Neuronal stem cell (in vitro differentiated cells): Measurements from ENCODE around the gene LPCAT1.
"Not testable (repeated sequence)": the region's sequence is repeated elsewhere in the genome, so short reads cannot be mapped to it uniquely, and the experiment has no call there.

Source experiments
- DNase-seq: peaks from one replicate; pipeline ENCODE4 v3.0.0-alpha.2; 2013; ENCODE audit warnings: low spot score
- H2AFZ ChIP-seq: one replicate; pipeline ENCODE4 v1.6.1; 2013; ENCODE audit warnings: mild to moderate bottlenecking, low read length, inconsistent platforms
- H2AK5ac ChIP-seq: 2 replicates; pipeline ENCODE4 v1.6.1; 2013; ENCODE audit warnings: low read depth, mild to moderate bottlenecking, inconsistent platforms, low read length, moderate library complexity, mixed read lengths
- H2BK120ac ChIP-seq: 2 replicates; pipeline ENCODE4 v1.6.1; 2013; ENCODE audit warnings: low read depth, mild to moderate bottlenecking, inconsistent platforms, low read length, moderate library complexity, mixed read lengths
- H2BK12ac ChIP-seq: one replicate; pipeline ENCODE4 v1.6.1; 2013; ENCODE audit warnings: low read length, inconsistent platforms
- H2BK15ac ChIP-seq: 2 replicates; pipeline ENCODE4 v1.6.1; 2013; ENCODE audit warnings: mild to moderate bottlenecking, low read length, inconsistent platforms, mixed read lengths
- H2BK5ac ChIP-seq: one replicate; pipeline ENCODE4 v1.6.1; 2013; ENCODE audit warnings: inconsistent platforms, mild to moderate bottlenecking, low read length, moderate library complexity
- H3K14ac ChIP-seq: one replicate; pipeline ENCODE4 v1.6.1; 2013; ENCODE audit warnings: low read length, inconsistent platforms
- H3K18ac ChIP-seq: 2 replicates; pipeline ENCODE4 v1.6.1; 2013; ENCODE audit warnings: low read length, inconsistent platforms
- H3K23ac ChIP-seq: 2 replicates; pipeline ENCODE4 v1.6.1; 2013; ENCODE audit warnings: low read depth, mild to moderate bottlenecking, mixed read lengths, low read length, inconsistent platforms; ENCODE audit not compliant: poor library complexity
- H3K27ac ChIP-seq: replicated peaks from 3 replicates; pipeline ENCODE4 v1.5.1; 2013; ENCODE audit warnings: low read length, inconsistent platforms
- H3K27me3 ChIP-seq, 3 experiments: 2 replicates each; pipeline ENCODE4 v1.6.1; 2013; ENCODE audit warnings: low read length in 3 of 3, mild to moderate bottlenecking in 2 of 3, inconsistent platforms in 1 of 3, low read depth in 1 of 3, mixed read lengths in 1 of 3, moderate library complexity in 1 of 3; ENCODE audit not compliant: control insufficient read depth in 3 of 3, insufficient read depth in 3 of 3
- H3K36me3 ChIP-seq, 2 donors: replicated peaks in 1 of 2; 2 replicates each; pipeline ENCODE4 v1.6.1; 2013; ENCODE audit warnings: low read length in 2 of 2; ENCODE audit not compliant: control insufficient read depth in 2 of 2, insufficient read depth in 2 of 2
- H3K4ac ChIP-seq: 2 replicates; pipeline ENCODE4 v1.6.1; 2013; ENCODE audit warnings: inconsistent platforms, mild to moderate bottlenecking, low read length, moderate library complexity
- H3K4me1 ChIP-seq, 2 donors: 1 replicate in 1 of 2; 2 replicates in 1 of 2; pipeline ENCODE4 v1.6.1; 2013; ENCODE audit warnings: low read length in 2 of 2, low read depth in 1 of 2; ENCODE audit not compliant: control insufficient read depth in 2 of 2, insufficient read depth in 1 of 2
- H3K4me2 ChIP-seq: one replicate; pipeline ENCODE4 v1.6.1; 2013; ENCODE audit warnings: mild to moderate bottlenecking, low read length, inconsistent platforms; ENCODE audit not compliant: insufficient read depth, poor library complexity, severe bottlenecking
- H3K4me3 ChIP-seq, 2 donors: 2 replicates each; pipeline ENCODE4 v1.5.1; 2013; ENCODE audit warnings: low read length in 2 of 2, mild to moderate bottlenecking in 2 of 2, inconsistent platforms in 1 of 2, moderate library complexity in 1 of 2
- H3K79me1 ChIP-seq: one replicate; pipeline ENCODE4 v1.6.1; 2013; ENCODE audit warnings: low read depth, mild to moderate bottlenecking, inconsistent platforms, low read length, moderate library complexity
- H3K9ac ChIP-seq: one replicate; pipeline ENCODE4 v1.6.1; 2013; ENCODE audit warnings: mild to moderate bottlenecking, low read depth, low read length, inconsistent platforms; ENCODE audit not compliant: poor library complexity
- H3K9me3 ChIP-seq, 2 donors: replicated peaks in 1 of 2; 2 replicates each; pipeline versions ENCODE3 to v1.6.1; 2013; ENCODE audit warnings: low read length in 2 of 2, mild to moderate bottlenecking in 2 of 2, inconsistent platforms in 1 of 2, low read depth in 1 of 2, mixed read lengths in 1 of 2, moderate library complexity in 1 of 2; ENCODE audit not compliant: control insufficient read depth in 2 of 2, insufficient read depth in 1 of 2
- H4K8ac ChIP-seq: one replicate; pipeline ENCODE4 v1.6.1; 2013; ENCODE audit warnings: low read depth, mild to moderate bottlenecking, inconsistent platforms, low read length, moderate library complexity
- H4K91ac ChIP-seq: one replicate; pipeline ENCODE4 v1.6.1; 2013; ENCODE audit warnings: low read length, low read depth, mild to moderate bottlenecking, inconsistent platforms; ENCODE audit not compliant: poor library complexity
- WGBS, 2 donors: extraction: QIAGEN DNeasy Blood & Tissue Kit; methylation state at CpG; one replicate each; pipeline ENCODE4 v1.1.7; 2013; ENCODE audit warnings: missing lambda C conversion rate in 2 of 2, mixed read lengths in 1 of 2; ENCODE audit not compliant: insufficient read length in 2 of 2, insufficient replicate concordance in 1 of 2; ENCODE audit errors: extremely low coverage in 2 of 2; 5-methylcytosine and 5-hydroxymethylcytosine counted together

Gene LPCAT1

DNA sequence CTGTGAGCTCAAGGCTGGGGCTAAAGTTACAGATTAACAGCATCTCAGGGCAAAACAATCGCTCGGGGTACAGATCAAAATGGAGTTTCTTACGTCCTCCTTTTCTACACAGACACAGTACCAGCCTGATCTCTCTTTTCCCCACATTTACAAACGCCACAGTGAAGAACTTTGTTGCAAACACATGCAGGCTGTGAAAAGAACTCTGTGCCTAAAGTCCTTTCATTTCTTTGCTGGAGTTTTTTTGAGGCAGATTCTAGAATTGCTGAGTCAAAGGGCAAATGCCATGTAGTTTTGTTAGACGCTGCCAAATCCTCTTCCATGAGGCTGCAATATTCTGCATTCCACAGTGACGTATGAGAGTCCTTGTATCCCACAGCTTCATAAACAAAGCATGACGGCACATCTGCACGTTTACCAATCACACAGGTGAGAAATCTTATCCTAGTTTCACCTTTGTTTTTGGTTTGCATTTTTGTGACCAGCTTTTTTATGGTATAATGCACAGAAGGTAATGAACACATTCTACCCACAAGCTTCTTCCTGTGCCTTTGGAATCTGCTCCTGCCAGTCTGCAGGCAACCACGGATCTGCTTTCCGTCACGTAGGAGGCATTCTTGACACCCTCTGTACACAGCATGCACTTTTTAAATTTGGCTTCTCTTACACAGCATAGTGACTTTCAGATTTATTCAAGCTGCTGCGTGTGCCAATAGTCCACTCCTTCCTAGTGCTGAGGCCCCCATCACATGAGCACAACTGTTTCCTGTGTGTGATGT lies 44.6 kb upstream of the LPCAT1 start:
- no peak overlapping the region for H2BK5ac ChIP-seq
- H3K14ac ChIP-seq = no peak overlapping the region
- no peak overlapping the region for H2BK120ac ChIP-seq
- H3K18ac ChIP-seq = no peak overlapping the region
- no peak overlapping the region for H4K8ac ChIP-seq
- H3K4me3 ChIP-seq = no peak overlapping the region
- H2AK5ac ChIP-seq = no peak overlapping the region
- no peak overlapping the region for H2BK15ac ChIP-seq
- H3K79me1 ChIP-seq = no peaks in the 10 kb centered on the region
- no peak overlapping the region for H3K4me2 ChIP-seq
- no peak for DNase-seq
- peak overlapping the region; percentile 11 for H2AFZ ChIP-seq
- H3K9me3 ChIP-seq = peaks cover 0 to 3% of the 10 kb centered on the region in 2 donors
- no peak overlapping the region for H3K4ac ChIP-seq
- H3K4me1 ChIP-seq = peaks cover 0 to 5% of the 10 kb centered on the region in 2 donors
- no CpG with 5 or more reads among the region's 12 CpGs for WGBS, 2 donors
- H3K9ac ChIP-seq = no peak overlapping the region
- H3K36me3 ChIP-seq = peaks cover 7 to 13% of the 10 kb centered on the region in 2 donors
- no peak overlapping the region for H3K27ac ChIP-seq
- H3K23ac ChIP-seq = no peak overlapping the region
- no peak overlapping the region for H4K91ac ChIP-seq
- H3K27me3 ChIP-seq = no peaks in the 10 kb centered on the region
- H2BK12ac ChIP-seq = no peak overlapping the region

DNA sequence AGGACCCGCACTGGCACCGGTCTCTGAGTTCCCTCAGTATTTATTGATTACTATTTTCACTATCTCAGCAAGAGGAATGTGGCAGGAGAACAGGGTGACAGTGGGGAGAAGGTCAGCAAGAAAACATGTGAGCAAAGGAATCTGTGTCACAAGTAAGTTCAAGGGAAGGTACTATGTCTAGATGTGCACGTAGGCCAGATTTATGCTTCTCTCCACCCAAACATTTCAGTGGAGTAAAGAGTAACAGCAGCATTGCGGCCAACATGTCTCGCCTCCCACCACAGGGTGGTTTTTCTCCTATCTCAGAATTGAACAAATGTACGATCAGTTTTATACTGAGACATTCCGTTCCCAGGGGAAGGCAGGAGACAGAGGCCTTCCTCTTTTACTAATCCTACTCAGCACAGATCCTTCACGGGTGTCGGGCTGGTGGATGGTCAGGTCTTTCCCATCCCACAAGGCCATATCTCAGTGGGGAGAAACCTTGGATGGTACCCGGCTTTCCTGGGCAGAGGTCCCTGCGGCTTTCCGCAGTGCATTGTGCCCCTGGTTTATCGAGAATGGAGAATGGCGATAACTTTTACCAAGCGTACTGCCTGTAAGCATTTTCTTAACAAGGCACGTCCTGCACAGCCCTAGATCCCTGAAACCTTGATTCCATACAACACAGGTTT lies 43.9 kb upstream of the LPCAT1 start:
- not testable (repeated sequence) for H3K18ac ChIP-seq, H3K4me1 ChIP-seq, H3K27me3 ChIP-seq, H3K27ac ChIP-seq, H4K8ac ChIP-seq, H2BK12ac ChIP-seq, H3K4me3 ChIP-seq, H3K4me2 ChIP-seq, H2BK15ac ChIP-seq, H3K23ac ChIP-seq, H2AK5ac ChIP-seq, H3K79me1 ChIP-seq, H3K4ac ChIP-seq, H4K91ac ChIP-seq, H3K9ac ChIP-seq, H2BK5ac ChIP-seq, DNase-seq, H3K14ac ChIP-seq, H2BK120ac ChIP-seq, H3K9me3 ChIP-seq
- Histone ChIP-seq H3K36me3 (peaks cover 7 to 13% of the 10 kb centered on the region in 2 donors), H2AFZ (peak overlapping the region; percentile 11)
- WGBS, 2 donors = no CpG with 5 or more reads among the region's 16 CpGs

DNA sequence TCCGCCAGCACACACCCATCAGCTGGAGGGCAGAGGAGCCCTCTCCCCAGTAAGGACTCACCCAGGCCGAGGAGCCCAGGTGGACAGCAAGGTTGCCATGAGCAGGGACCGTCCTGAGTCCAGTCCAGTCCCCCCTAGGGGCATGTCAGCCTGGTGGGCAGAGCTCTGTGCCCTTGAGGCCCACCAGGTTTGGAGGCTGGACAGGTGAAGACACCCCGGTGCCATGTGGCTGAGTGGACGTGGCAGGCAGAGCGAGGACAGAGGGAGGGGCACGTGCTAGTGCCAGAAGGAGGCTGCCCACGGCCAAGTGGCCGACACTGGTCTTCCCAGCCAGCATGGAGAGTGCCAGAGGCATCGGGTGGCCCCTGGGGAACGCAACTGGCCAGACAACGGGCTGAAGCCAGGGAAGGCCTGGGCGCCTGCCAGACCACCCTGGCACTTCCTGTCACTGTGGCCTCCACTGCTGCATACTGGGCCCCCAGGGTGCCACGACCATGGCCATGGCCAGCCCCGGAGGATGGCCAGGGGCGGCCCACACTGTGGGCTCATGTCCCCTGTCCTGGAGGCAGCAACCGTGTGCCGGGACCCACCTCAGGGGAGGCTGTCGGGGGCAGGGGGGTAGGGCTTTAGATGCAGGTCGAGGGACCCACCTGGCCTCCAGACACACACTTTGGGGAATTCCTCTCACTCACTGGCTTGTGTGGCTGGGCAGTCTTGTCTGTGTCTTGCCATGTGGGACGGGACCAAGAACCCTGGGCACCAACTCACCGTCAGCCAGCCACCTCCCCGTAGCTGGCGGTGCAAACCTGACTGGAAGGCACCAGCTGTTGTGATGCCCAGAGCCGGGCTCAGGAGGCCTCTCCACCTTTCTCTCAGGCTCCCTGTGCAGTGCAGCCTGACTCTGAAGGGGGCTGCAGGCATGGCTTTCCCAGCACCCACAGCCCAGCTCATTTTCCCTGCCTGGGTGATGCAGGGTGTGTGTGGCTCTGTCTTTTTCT lies 42.3 kb upstream of the LPCAT1 start:
- Histone ChIP-seq H4K91ac (no peak overlapping the region), H2BK5ac (no peak overlapping the region), H3K27ac (no peak overlapping the region), H3K79me1 (no peaks in the 10 kb centered on the region), H3K18ac (peak overlapping the region; percentile 76), H2BK15ac (no peak overlapping the region), H3K4me1 (peaks cover 0 to 5% of the 10 kb centered on the region in 2 donors), H3K9me3 (peaks cover 0 to 3% of the 10 kb centered on the region in 2 donors), H3K27me3 (no peaks in the 10 kb centered on the region), H3K36me3 (peaks cover 3 to 5% of the 10 kb centered on the region in 2 donors), H3K4me2 (no peak overlapping the region), H2BK120ac (no peak overlapping the region), H2AFZ (no peak overlapping the region), H2BK12ac (no peak overlapping the region), H3K4ac (peak overlapping the region; percentile 23), H3K14ac (peak overlapping the region; percentile 25), H3K4me3 (no peak overlapping the region), H4K8ac (peak overlapping the region; percentile 3), H2AK5ac (no peak overlapping the region), H3K9ac (no peak overlapping the region), H3K23ac (peak overlapping the region; percentile 65)
- no CpG with 5 or more reads among the region's 25 CpGs for WGBS, 2 donors
- no peak for DNase-seq
